ENCODE measurements around the gene LARP4B.

LARP4B gene

GRCh38 chr10:972763-973162 is 41.3 kb upstream of the LARP4B start:
- Histone ChIP-seq H3K79me2 (ENCODE audit: control insufficient read depth, low read length) (no peaks in the 10 kb centered on the region), H3F3A (ENCODE audit: control insufficient read depth, insufficient read depth) (no peaks in the 10 kb centered on the region), H3K9me2 (replicated peaks; ENCODE audit: control insufficient read depth, low read length) (no peaks in the 10 kb centered on the region), H4K20me1 (ENCODE audit: control insufficient read depth, insufficient read depth, low read depth, low read length) (no peaks in the 10 kb centered on the region), H3K4me1 (ENCODE audit: control insufficient read depth, low read length) (0 out of 2 replicates have a peak, but pooled peaks cover 4% of the 10 kb centered on the region), H3K27me3 (ENCODE audit: control insufficient read depth, low read length) (peaks cover 21% of the 10 kb centered on the region), H3K4me3 (ENCODE audit: low read length) (no peak overlapping the region), H3K4me2 (ENCODE audit: low read length) (no peak overlapping the region), H3K36me3 (ENCODE audit: control insufficient read depth, low read length) (no peaks in the 10 kb centered on the region), H3K27ac (ENCODE audit: low read depth, low read length) (no peak overlapping the region), H3K9me3 (ENCODE audit: control insufficient read depth, insufficient read depth, low read length) (peaks cover 1% of the 10 kb centered on the region; the same call in 1 of the 2 replicates)
- TF ChIP-seq CTCF (IDR thresholded peaks at IDR 0.05; ENCODE audit: low read depth, low read length, poor library complexity, severe bottlenecking), result no peak
- no peak for TF ChIP-seq EZH2phosphoT487 (IDR thresholded peaks at IDR 0.05; ENCODE audit: borderline replicate concordance, low read length)

GRCh38 chr10:971613-972012 is 40.1 kb upstream of the LARP4B start:
- TF ChIP-seq CTCF (IDR thresholded peaks at IDR 0.05; ENCODE audit: low read depth, low read length, poor library complexity, severe bottlenecking), result no peak
- TF ChIP-seq EZH2phosphoT487 (IDR thresholded peaks at IDR 0.05; ENCODE audit: borderline replicate concordance, low read length), result no peak
- H3K79me2 ChIP-seq (ENCODE audit: control insufficient read depth, low read length), result no peaks in the 10 kb centered on the region
- no peaks in the 10 kb centered on the region for H3K36me3 ChIP-seq (ENCODE audit: control insufficient read depth, low read length)
- no peaks in the 10 kb centered on the region for H3K9me2 ChIP-seq (replicated peaks; ENCODE audit: control insufficient read depth, low read length)
- H3K4me3 ChIP-seq (ENCODE audit: low read length), result no peak overlapping the region
- H3K4me1 ChIP-seq (ENCODE audit: control insufficient read depth, low read length), result 0 out of 2 replicates have a peak, but pooled peaks cover 4% of the 10 kb centered on the region
- no peak overlapping the region for H3K4me2 ChIP-seq (ENCODE audit: low read length)
- H3K9me3 ChIP-seq (ENCODE audit: control insufficient read depth, insufficient read depth, low read length), result no peaks in the 10 kb centered on the region
- no peak overlapping the region for H3K27ac ChIP-seq (ENCODE audit: low read depth, low read length)
- H3F3A ChIP-seq (ENCODE audit: control insufficient read depth, insufficient read depth), result no peaks in the 10 kb centered on the region
- H4K20me1 ChIP-seq (ENCODE audit: control insufficient read depth, insufficient read depth, low read depth, low read length), result no peaks in the 10 kb centered on the region
- H3K27me3 ChIP-seq (ENCODE audit: control insufficient read depth, low read length), result peaks cover 21% of the 10 kb centered on the region

GRCh38 chr10:971150-971542 is 39.6 kb upstream of the LARP4B start:
- Histone ChIP-seq H3K4me2 (ENCODE audit: low read length) (no peak overlapping the region), H3K9me3 (ENCODE audit: control insufficient read depth, insufficient read depth, low read length) (no peaks in the 10 kb centered on the region), H3K27me3 (ENCODE audit: control insufficient read depth, low read length) (peaks cover 21% of the 10 kb centered on the region), H4K20me1 (ENCODE audit: control insufficient read depth, insufficient read depth, low read depth, low read length) (no peaks in the 10 kb centered on the region), H3F3A (ENCODE audit: control insufficient read depth, insufficient read depth) (no peaks in the 10 kb centered on the region), H3K36me3 (ENCODE audit: control insufficient read depth, low read length) (no peaks in the 10 kb centered on the region), H3K27ac (ENCODE audit: low read depth, low read length) (no peak overlapping the region), H3K4me3 (ENCODE audit: low read length) (no peak overlapping the region), H3K4me1 (ENCODE audit: control insufficient read depth, low read length) (0 out of 2 replicates have a peak, but pooled peaks cover 4% of the 10 kb centered on the region), H3K9me2 (replicated peaks; ENCODE audit: control insufficient read depth, low read length) (no peaks in the 10 kb centered on the region), H3K79me2 (ENCODE audit: control insufficient read depth, low read length) (no peaks in the 10 kb centered on the region)
- TF ChIP-seq CTCF (IDR thresholded peaks at IDR 0.05; ENCODE audit: low read depth, low read length, poor library complexity, severe bottlenecking) (no peak), EZH2phosphoT487 (IDR thresholded peaks at IDR 0.05; ENCODE audit: borderline replicate concordance, low read length) (no peak)

All from DOHH2 (cell line).